ENCODE data around the gene ANKAR.

The ANKAR gene

DNA sequence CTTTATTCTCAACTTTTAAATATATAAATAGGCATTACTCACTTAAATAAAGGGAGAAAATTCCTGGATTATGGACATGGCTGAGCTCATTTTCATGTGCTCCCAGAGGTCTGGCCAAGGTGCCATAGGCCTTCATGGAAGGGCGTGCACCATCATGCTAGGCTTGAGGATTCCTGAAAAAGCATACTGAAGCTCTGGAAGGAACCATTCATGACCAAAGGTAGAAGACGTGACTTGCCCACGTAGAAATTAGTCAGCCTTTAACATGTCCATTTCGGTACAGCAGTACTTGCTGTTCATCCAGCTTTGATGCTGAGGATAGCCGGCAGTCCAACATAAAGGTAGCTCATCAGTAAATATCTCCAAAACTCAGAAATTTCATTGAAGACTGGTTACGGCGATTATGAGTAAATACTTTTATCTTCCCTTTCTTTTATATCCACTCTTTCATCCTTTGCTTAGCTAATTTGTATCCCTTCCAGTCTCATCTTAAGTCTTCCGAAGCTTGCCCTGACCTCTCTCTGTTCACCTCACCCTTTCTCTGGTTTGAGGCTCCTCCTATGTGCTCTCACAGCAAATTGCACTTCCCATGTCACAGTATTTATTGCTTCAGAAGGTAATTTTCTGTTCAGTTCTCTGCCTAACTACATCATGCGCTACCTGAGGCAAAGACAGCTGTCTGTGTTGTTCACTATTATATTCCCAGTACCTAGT is 45.5 kb upstream of the ANKAR start:
- H3K27ac ChIP-seq (ENCODE audit: low read depth, low read length) = no peak overlapping the region
- H4K20me1 ChIP-seq (ENCODE audit: control insufficient read depth, insufficient read depth, low read depth, low read length) = no peaks in the 10 kb centered on the region
- no peaks in the 10 kb centered on the region for H3K4me1 ChIP-seq (ENCODE audit: control insufficient read depth, low read length)
- H3K27me3 ChIP-seq (ENCODE audit: control insufficient read depth, low read length) = 0 out of 2 replicates have a peak, but pooled peaks cover 2% of the 10 kb centered on the region
- H3K36me3 ChIP-seq (ENCODE audit: control insufficient read depth, low read length) = no peaks in the 10 kb centered on the region
- H3K4me3 ChIP-seq (ENCODE audit: low read length) = no peak overlapping the region
- no peaks in the 10 kb centered on the region for H3K79me2 ChIP-seq (ENCODE audit: control insufficient read depth, low read length)
- H3K4me2 ChIP-seq (ENCODE audit: low read length) = no peak overlapping the region
- no peaks in the 10 kb centered on the region for H3K9me3 ChIP-seq (ENCODE audit: control insufficient read depth, insufficient read depth, low read length)
- no peak for TF ChIP-seq EZH2phosphoT487 (IDR thresholded peaks at IDR 0.05; ENCODE audit: borderline replicate concordance, low read length)
- TF ChIP-seq, protein P1, sequence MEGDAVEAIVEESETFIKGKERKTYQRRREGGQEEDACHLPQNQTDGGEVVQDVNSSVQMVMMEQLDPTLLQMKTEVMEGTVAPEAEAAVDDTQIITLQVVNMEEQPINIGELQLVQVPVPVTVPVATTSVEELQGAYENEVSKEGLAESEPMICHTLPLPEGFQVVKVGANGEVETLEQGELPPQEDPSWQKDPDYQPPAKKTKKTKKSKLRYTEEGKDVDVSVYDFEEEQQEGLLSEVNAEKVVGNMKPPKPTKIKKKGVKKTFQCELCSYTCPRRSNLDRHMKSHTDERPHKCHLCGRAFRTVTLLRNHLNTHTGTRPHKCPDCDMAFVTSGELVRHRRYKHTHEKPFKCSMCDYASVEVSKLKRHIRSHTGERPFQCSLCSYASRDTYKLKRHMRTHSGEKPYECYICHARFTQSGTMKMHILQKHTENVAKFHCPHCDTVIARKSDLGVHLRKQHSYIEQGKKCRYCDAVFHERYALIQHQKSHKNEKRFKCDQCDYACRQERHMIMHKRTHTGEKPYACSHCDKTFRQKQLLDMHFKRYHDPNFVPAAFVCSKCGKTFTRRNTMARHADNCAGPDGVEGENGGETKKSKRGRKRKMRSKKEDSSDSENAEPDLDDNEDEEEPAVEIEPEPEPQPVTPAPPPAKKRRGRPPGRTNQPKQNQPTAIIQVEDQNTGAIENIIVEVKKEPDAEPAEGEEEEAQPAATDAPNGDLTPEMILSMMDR (IDR thresholded peaks at IDR 0.05; ENCODE audit: low read depth, low read length, poor library complexity, severe bottlenecking) = no peak
- no peaks in the 10 kb centered on the region for H3F3A ChIP-seq (ENCODE audit: control insufficient read depth, insufficient read depth)
- H3K9me2 ChIP-seq (replicated peaks; ENCODE audit: control insufficient read depth, low read length) = no peaks in the 10 kb centered on the region

DNA sequence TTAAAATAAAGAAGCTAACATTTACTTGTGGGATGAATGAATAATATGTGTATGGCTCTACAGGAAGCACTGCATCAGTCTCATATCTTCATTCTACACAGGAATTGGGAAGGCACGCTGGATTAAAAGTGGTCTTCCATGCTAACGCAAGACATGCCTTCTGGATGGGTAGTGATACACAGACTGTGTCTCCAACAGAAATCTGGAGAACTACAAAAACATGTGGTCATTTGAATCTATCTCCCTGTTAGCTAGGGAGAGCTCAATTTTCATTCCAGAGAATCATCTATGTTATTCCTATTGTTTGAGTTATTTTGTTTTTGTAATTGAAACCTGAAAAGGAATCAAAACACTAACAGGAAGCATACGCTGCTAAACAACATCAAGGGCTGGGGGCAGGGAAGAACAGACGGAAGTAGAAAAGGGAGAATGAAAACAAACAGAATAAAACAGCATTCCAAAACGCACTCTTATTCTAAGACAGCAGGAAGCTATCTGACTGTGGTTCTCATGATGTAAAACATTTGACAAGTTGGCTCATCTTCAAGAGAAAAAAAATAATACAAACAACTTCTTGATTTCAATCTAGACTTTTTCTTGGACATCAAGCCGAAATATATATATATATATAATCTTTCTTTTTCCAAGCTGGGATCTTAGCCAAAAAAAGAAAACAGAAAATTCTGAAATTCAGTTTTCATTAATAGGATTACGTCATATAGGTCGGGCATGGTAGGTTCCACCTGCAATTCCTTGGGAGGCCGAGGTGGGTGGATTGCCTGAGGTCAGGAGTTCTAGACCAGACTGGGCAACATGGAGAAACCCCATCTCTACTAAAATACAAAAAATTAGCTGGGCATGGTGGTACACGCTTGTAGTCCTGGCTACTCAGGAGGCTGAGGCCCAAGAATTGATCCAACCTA is 44.7 kb upstream of the ANKAR start:
- no peaks in the 10 kb centered on the region for H3K79me2 ChIP-seq (ENCODE audit: control insufficient read depth, low read length)
- H3K4me3 ChIP-seq (ENCODE audit: low read length) = no peak overlapping the region
- H3K36me3 ChIP-seq (ENCODE audit: control insufficient read depth, low read length) = no peaks in the 10 kb centered on the region
- no peaks in the 10 kb centered on the region for H3K9me2 ChIP-seq (replicated peaks; ENCODE audit: control insufficient read depth, low read length)
- H3K4me2 ChIP-seq (ENCODE audit: low read length) = no peak overlapping the region
- no peaks in the 10 kb centered on the region for H3K4me1 ChIP-seq (ENCODE audit: control insufficient read depth, low read length)
- TF ChIP-seq EZH2phosphoT487 (IDR thresholded peaks at IDR 0.05; ENCODE audit: borderline replicate concordance, low read length) = no peak
- TF ChIP-seq, protein P1 (IDR thresholded peaks at IDR 0.05; ENCODE audit: low read depth, low read length, poor library complexity, severe bottlenecking) = no peak
- H3K27me3 ChIP-seq (ENCODE audit: control insufficient read depth, low read length) = no peaks in the 10 kb centered on the region
- H3K27ac ChIP-seq (ENCODE audit: low read depth, low read length) = no peak overlapping the region
- H3F3A ChIP-seq (ENCODE audit: control insufficient read depth, insufficient read depth) = no peaks in the 10 kb centered on the region
- H4K20me1 ChIP-seq (ENCODE audit: control insufficient read depth, insufficient read depth, low read depth, low read length) = no peaks in the 10 kb centered on the region
- H3K9me3 ChIP-seq (ENCODE audit: control insufficient read depth, insufficient read depth, low read length) = no peaks in the 10 kb centered on the region

DNA sequence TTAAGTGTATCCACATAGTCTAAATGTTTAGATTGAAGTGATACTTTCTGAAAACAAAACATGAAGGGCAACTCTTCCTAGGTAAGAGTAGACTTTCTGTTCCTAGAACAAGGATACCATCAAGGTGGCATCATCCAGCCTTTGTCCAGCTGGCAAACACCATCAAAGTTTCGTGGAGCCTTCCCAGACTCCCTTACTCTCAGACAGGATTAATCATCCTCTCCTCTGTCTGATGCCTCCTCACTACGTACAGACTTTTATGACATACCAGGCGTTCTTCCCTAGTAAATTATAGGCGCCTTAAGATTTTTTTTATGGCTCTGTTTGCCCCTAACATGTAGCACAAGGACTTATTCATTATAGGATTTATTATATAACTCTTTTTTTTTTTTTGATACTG is 42.6 kb upstream of the ANKAR start:
- Histone ChIP-seq H3K4me2 (ENCODE audit: low read length) (no peak overlapping the region), H3K27me3 (ENCODE audit: control insufficient read depth, low read length) (0 out of 2 replicates have a peak, but pooled peaks cover 4% of the 10 kb centered on the region)
- no peak for TF ChIP-seq EZH2phosphoT487 (IDR thresholded peaks at IDR 0.05; ENCODE audit: borderline replicate concordance, low read length)

More for the DNA sequence above, 42.6 kb upstream of the ANKAR start:
- H4K20me1 ChIP-seq (ENCODE audit: control insufficient read depth, insufficient read depth, low read depth, low read length) = no peaks in the 10 kb centered on the region
- H3K36me3 ChIP-seq (ENCODE audit: control insufficient read depth, low read length) = no peaks in the 10 kb centered on the region
- H3K79me2 ChIP-seq (ENCODE audit: control insufficient read depth, low read length) = no peaks in the 10 kb centered on the region
- H3K4me3 ChIP-seq (ENCODE audit: low read length) = no peak overlapping the region
- H3F3A ChIP-seq (ENCODE audit: control insufficient read depth, insufficient read depth) = no peaks in the 10 kb centered on the region
- H3K9me3 ChIP-seq (ENCODE audit: control insufficient read depth, insufficient read depth, low read length) = no peaks in the 10 kb centered on the region
- H3K27ac ChIP-seq (ENCODE audit: low read depth, low read length) = no peak overlapping the region
- H3K9me2 ChIP-seq (replicated peaks; ENCODE audit: control insufficient read depth, low read length) = no peaks in the 10 kb centered on the region
- H3K4me1 ChIP-seq (ENCODE audit: control insufficient read depth, low read length) = no peaks in the 10 kb centered on the region

All from DOHH2 (cell line).